GM18909 (cell line): ENCODE results near the gene MAPT.

Experiments
- ATAC-seq: cut with Tn5 transposase; IDR thresholded peaks from one replicate; pipeline ENCODE4 v1.9.1; 2021; ENCODE audit warnings: mild to moderate bottlenecking; ENCODE audit not compliant: unreplicated experiment, poor library complexity

The MAPT gene

GRCh38 chr17:46071796-46072195 is 177.4 kb downstream of the MAPT start:
- ATAC-seq: no peak

GRCh38 chr17:46072998-46073397 is 178.6 kb downstream of the MAPT start:
- no peak for ATAC-seq

- no peak for ATAC-seq
These were observed 180.2 kb downstream of the MAPT start for GRCh38 chr17:46074540-46074939.
